ENCODE data around the gene SMARCD3.

The SMARCD3 gene

DNA sequence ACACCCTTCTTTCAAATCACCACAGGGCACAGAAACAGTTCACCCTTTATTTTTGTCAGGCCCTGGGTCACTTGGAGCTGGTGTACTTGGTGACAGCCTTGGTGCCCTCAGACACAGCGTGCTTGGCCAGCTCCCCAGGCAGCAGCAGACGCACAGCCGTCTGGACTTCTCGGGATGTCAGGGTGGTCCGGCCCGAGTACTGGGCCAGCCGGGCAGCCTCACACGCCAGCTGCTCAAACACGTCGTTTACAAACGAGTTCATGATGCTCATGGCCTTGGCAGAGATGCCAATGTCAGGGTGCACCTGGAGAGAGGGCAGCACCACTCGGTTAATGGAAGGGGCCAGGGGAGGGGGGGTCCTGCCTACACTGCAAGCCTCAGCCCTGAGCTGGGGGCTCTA lies 40.7 kb downstream of the SMARCD3 start:
- no peak for DNase-seq

DNA sequence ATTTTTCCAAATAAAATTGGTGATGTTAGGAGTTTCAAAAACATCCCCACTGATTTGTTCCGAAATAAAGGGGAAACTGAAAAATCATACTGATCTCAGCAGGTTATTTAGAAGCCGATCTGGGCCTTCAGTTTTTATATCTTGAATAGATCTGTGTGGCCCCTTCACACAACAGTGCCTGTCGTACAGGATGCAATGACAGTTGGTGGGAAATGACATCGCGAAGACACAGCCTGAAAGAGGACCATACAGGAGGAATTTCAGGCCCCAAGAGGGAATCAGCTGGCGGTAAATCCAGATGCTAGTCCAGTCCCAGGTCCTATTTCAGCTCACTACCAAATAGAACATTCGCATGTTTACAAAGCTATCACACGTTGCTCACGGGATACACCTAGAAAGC lies 41.2 kb downstream of the SMARCD3 start:
- DNase-seq, result no peak

DNA sequence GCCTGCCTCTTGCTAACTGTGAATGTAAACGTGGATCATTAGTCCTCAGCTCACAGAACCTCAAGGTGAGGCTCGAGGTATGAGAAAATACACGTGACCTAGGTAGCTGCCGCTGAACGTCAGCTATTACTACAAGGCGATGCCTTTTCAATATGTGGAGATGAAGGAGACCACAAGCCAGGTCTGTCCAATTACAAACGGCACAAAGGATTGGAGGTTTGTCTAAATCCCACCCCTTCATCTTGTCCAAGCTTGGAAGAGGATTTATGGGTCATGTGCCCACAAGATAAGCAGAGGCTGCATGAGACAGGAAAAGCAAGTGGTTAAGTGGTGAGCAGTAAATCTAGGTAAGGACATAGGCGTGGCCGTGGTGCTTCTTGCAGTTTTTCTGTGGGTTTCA lies 41.6 kb downstream of the SMARCD3 start:
- no peak for DNase-seq

DNA sequence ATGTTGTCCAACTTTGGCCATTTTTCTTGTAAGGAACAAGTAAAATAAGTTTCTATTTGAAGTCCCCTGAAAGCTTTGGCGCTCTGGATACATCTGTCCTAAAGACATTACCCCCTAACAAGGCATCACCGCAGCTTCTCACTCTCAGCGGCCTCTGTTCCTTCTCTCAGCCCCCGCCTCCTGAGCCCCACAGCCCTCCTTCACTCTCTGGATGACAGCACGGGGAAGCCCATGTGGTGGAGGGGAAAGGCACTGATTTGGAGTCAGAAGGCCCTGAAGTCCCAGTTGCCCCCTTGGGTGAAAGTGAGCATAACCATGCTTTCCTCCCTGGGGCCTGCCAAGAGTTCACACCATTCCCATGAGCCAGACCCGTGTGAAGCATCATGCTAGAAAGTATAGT lies 42.8 kb downstream of the SMARCD3 start:
- DNase-seq, result no peak

DNA sequence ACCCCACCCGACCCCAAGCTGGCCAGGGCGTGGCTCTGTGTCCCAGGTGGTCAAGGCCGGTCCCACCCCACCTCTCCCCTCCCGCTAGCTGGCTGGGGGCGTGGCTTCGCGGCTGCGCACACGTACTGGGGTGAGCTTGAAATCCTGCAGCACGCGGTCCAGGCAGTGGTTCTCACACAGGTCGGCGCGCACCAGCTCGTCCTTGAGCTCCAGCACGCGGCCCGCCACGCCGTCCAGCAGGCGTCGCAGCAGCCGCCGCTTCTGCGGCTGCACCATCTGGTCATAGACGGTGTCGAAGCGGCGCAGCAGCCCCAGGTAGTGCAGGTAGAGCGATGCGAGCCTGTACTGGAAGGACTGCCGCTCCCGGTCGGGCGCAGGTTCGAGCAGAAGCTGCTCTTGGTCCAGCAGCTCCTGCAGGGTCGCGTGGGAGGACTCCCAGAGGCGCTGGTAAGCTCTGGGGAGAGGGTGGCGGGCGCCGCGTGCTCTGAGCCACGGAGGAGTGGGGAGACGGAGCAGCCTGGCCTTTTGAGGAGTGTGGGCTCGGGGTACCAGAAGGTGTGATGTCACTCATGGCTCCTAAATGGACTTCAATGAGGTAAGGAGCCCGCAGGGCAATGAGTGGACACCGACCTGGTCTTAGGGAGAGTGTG lies 44.0 kb downstream of the SMARCD3 start:
- DNase-seq, result no peak

DNA sequence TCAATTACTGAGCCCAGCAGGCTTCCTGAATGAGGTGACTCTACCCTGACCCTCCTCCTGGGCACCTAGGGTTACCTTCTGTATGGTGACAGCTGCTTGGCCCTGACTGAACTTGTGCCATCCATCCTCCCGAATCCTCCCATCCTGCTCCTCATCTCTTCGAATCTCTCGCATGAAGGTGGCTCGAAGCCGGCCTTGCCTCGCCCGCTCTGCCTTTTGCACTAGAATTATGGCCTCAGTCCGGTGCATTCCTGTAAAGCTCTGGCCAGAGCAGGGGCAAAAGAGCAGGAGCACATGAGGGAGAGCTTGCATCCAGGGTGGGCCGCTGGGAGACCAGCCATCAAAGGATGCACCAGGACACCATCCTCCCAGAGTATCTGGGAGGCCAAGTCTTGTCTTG lies 45.7 kb downstream of the SMARCD3 start:
- DNase-seq, result no peak

DNA sequence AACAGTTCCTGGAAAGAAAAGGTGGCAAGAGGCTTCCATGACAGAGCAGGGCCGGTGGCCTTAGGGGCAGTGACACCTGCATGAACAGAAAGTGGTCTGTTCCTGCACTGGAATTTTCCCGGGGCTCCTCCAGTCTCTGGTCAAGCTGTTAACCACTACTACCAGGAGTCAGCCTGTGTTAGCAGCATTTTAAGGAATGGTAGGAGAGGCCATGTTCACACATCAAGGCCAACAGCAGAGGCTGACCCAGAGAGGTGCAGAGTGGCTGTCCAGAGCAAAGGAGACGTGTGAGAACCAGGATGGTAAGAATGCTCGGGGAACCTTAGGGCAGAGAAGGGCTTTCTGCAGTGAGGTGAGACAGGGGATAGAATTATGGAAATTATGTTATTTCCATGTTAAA lies 46.7 kb downstream of the SMARCD3 start:
- DNase-seq, result no peak

DNA sequence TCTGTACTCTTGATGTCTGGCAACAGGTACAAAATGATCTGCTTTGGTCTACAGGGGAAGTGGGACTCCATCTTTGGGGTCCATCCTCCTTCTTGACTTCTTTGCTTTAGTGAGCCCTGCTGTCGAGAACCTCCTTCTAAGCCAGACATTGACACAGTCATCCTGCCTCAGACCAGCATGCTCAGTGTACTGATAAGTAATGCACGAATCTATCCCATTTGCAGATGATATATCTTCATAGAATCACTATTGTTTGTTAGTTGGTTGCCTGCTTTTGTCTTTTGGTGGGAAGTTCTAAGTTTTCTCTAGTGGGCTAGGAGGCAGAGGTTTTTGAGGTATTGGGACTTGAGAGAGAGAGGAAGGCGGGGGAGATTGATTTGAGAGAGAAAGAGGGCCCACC lies 47.1 kb downstream of the SMARCD3 start:
- DNase-seq, result no peak

DNA sequence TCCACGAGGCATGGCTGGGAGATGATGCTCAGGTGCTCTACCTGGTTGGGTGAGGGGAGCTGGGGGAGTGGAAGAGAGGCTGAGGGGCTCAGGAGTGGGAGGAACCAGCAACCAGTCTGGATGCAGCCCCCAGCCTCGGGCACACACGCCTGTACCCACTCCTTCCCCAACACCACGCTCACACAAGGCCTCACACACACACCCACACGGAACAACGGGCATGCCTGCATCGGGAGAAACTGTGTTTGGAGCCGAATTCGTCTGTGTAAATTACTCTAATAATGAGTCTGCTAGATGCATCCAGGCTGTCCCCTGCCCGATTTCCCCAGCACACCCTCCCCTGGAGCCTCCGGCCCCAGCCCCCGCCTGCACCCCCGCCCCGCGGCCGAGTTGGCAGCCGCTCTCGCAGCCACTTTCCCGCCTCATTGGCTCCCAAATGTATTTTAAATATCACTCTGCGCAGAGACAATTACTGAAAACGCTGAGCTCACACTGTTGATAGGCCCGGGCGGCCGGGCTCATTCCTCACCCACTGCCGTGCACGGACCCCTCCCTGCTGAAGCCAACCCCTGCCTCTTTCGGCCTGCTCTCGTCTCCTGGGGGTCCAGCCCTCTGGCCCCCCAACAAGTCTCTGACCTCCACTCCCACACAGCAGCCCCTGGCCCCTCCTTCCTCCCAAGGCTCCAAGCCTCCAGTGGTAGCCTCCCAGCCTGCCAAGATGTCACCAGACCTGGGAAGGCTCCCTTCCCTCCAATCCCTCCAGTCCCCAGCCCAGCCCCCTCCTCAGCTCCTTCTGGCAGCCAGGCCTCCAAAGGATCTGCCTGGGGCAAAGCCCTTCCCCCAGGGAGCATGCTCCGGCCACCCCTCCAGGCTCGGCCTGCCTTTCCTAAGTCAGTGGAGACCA lies 49.3 kb downstream of the SMARCD3 start:
- no peak for DNase-seq

DNA sequence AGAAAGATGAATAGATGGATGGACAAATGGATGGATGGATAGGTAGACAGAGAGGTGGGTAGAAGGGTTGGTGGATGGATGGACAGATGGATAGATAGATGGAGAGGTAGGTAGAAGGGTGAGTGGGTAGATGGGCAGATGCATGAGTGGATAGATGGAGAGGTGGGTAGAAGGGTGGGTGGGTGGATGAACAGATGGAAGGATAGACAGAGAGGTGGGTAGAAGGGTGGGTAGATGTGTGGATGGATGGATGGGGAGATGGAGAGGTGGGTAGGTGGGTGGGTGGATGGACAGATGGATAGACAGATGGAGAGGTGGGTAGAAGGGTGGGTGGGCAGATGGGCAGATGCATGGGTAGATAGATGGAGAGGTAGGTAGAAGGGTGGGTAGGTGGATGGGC lies 50.6 kb downstream of the SMARCD3 start:
- DNase-seq, result no peak

DNA sequence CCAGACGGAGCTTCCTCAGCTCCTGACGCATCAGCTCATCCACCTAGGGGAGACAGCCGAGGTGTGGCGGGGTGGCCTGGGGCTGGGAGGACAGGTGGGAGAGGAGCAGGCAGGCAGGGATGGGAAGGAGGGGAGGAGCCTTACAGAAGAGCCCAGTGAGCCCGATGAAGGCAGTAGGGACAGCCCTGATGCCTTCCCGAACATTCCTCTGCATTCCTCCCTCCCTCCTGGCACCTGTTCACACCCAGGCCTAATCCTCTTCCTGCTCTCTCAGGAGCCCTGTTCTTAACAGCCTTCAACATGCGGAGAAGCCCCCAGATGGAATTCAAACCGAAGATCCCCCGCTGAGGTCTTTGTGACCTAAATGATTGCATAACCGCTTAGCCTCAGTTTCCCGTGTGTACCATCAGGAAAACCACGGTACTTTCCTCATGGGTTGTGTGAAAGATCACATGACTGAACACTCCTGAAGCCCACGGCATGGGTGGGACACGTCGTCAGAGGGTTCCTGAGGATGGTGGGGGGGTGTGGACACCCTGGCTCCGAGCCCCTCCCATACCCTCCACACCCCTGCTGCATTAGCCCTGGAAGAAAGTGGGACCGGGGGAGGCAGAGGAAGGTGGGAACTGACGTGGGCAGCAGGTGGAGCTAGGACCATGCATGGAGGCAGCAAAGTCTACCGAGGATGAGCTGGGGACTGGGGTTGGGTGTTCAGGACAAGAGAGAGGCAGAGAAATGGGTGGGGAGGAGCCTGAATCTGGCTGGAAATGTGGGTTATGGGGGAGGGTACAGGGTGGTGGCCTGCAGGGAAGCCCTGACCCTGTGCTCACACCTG lies 52.7 kb downstream of the SMARCD3 start:
- no peak for DNase-seq

DNA sequence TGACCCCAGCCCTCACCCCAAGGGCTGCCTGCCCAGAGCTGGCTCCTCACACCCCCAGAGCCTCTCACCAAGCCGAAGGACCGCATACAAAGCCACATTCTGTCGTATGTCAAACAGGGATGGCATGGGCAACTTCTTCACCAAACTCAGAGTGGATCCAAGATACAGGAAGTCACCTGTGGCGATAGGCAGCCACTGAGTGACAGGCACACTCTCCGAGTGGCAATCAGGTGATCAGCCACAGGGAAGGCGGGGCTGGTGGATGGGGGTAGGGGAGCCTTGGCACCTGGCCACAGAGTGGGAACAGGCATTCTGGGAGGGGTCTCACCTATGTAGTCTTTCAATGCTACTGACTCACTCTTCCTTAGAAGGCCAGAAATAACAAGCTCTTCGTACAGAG lies 54.3 kb downstream of the SMARCD3 start:
- DNase-seq, result no peak

DNA sequence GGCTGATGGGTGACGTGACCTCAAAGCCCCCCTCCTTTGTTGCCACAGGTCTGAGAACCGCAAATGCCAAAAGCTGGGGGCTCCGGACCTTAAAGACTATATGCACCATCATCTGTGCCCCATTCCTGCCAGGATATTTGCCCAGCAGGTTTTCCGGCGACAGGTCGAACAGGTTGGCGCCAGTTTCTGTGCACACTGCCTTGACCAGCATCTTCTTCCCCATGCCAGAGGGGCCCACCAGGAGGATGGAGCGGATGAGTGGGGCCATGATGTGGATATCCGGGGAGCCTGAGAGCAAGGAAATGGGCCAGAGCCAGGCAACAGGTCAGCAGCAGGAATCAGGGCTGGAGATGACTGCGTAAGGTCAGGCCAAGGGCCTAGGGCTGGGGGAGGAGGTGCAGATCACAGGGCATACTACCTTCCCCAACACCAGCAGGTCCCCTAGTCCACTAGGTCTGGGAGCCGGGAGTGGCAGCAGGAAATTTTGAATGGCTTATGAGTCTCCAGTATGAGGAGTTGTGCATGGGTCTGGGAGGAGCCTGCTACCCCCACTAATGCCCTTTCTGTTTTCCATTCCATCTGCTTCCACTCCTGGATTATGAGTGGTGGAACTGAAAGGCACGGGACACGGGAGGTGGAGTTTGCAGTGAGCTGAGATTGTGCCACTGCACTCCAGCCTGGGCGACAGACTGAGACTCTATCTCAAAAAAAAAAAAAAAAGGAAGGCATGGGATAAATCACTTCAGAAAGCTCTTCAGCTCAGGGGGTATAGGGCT lies 55.1 kb downstream of the SMARCD3 start:
- no peak for DNase-seq

DNA sequence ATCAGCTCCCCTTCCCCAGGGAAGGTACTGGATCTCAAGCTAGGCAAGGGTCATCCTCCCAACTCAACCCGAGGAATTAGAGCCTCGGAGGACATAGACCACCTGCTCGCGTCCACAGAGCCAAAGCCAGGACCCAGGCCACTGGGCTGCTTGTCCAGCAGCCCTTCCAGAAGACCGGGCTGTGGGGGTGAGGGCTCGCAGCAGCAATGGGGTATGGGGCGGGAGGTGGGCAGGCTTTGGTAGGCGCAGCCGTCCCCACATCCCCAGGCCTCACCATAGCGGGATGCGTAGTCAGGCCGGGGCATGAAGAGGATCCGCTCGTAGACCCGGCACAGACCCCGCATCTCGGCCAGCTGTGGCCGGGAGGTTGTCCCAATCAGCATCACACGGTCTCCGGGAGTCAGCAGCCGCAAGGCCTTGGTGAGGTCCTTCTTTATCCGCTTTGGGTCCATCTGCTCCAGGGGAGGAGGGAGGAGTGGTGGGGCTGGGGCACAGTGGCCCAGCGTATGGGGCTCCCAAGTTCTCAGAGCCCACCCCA lies 56.4 kb downstream of the SMARCD3 start:
- DNase-seq, result no peak

DNA sequence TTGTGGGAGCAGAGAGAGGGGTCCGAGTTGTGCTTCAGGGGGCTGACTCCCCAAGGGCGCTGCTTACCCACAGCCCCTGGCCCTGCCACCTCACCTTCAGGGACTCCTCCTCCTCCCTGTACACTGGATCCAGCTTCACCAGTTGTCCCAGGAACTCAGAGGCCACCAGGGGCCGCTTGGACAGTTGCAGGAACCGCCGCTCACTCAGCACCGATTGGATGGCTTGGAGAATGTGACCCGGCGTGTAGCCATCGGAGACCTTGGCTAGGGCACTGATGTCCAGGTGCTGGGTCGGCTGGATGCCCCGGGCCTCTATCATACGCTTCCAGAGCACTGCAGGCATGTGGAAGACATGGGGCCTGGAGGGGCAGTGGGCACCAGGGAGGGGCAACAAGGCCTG lies 57.0 kb downstream of the SMARCD3 start:
- DNase-seq, result no peak

DNA sequence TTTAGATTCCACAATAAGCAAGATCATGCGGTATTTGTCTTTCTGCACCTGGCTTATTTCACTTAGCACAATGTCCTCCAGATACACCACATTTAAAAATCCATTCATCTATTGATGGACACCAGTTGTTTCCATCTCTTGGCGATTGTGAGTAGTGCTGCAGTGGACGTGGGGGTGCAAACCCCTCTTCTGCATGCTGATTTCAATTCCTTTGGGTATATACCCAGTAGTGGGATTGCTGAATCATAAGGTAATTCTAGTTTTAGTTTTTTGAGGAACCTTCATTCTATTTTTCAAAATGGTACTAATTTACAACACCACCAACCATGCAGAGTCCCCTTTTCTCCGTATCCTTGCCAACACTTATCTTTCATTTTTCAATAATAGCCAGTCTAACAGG lies 59.5 kb downstream of the SMARCD3 start:
- no peak for DNase-seq

Data from stimulated activated CD4-positive, alpha-beta T cell treated with anti-CD3 and anti-CD28 coated beads, Interleukin-4, amount 100 ng/mL, for 24 hours (primary cell).